SK-N-SH (cell line): ENCODE data around the gene FOSL1. TPM values are rescaled to one million over a fixed set of nuclear protein-coding genes. Genes with fewer than 3 reads are reported as not detected.

Experiments
- CTCF ChIA-PET: fragments of 300-600, 350-600 bp; formaldehyde crosslinking; extraction: SDS; loops from one replicate; lab custom pipeline; 2021; lab: Yijun Ruan, JAX
- POLR2A ChIA-PET: fragments of 350-600 bp; sonication (Branson Sonifier 250); formaldehyde crosslinking; extraction: SDS; loops from one replicate; lab custom pipeline; 2020; ENCODE audit warnings: antibody characterized with exemption, inconsistent platforms; lab: Yijun Ruan, JAX
- DNase-seq: peaks from one replicate; pipeline ENCODE4 v3.0.0; 2012
- H2AFZ ChIP-seq: fragments of 200-600 bp; sonication (generic); 2 replicates; pipeline ENCODE4 v1.8.1; 2016; ENCODE audit warnings: antibody characterized with exemption, mild to moderate bottlenecking, low read depth
- H3F3A ChIP-seq: fragments of 200-600 bp; sonication (generic); replicated peaks from 2 replicates; pipeline ENCODE3; 2016; ENCODE audit warnings: antibody characterized with exemption, mild to moderate bottlenecking; ENCODE audit not compliant: insufficient read depth
- H3K27ac ChIP-seq, 2 experiments: fragments of 200-500 bp in 1 of 2; fragments of 200-600 bp in 1 of 2; sonication (Bioruptor generic) in 1 of 2; sonication (generic), shearing (Covaris generic) in 1 of 2; 2 replicates each; pipeline versions ENCODE4 v1.5.1 to v1.6.1; 2014 to 2016; ENCODE audit warnings: low read depth in 2 of 2, inconsistent platforms in 1 of 2, low read length in 1 of 2, mild to moderate bottlenecking in 1 of 2, mixed read lengths in 1 of 2
- H3K27me3 ChIP-seq: fragments of 200-600 bp; sonication (generic), shearing (Covaris generic); 2 replicates; pipeline ENCODE4 v1.6.1; 2016; ENCODE audit warnings: mixed run types; ENCODE audit not compliant: insufficient read depth
- H3K36me3 ChIP-seq, 2 experiments: fragments of 200-500 bp in 1 of 2; fragments of 200-600 bp in 1 of 2; sonication (Bioruptor generic) in 1 of 2; sonication (generic) in 1 of 2; replicated peaks in 1 of 2; 2 replicates each; pipeline versions ENCODE3 to v1.5.1; 2014 to 2016; ENCODE audit warnings: low read length in 1 of 2, mild to moderate bottlenecking in 1 of 2; ENCODE audit not compliant: insufficient read depth in 2 of 2, control insufficient read depth in 1 of 2
- H3K4me1 ChIP-seq, 2 experiments: fragments of 200-500 bp in 1 of 2; fragments of 200-600 bp in 1 of 2; sonication (Bioruptor generic) in 1 of 2; sonication (generic), shearing (Covaris generic) in 1 of 2; 2 replicates each; pipeline versions ENCODE4 v1.5.1 to v1.6.1; 2014 to 2016; ENCODE audit warnings: low read depth in 1 of 2, low read length in 1 of 2, mixed run types in 1 of 2; ENCODE audit not compliant: insufficient read depth in 2 of 2, control insufficient read depth in 1 of 2
- H3K4me2 ChIP-seq: fragments of 200-600 bp; sonication (generic), shearing (Covaris generic); 2 replicates; pipeline ENCODE4 v1.6.1; 2017; ENCODE audit warnings: mixed run types
- H3K4me3 ChIP-seq, 2 experiments: fragments of 200-500 bp in 1 of 2; fragments of 200-600 bp in 1 of 2; sonication (Bioruptor generic) in 1 of 2; sonication (generic), shearing (Covaris generic) in 1 of 2; 2 replicates each; pipeline versions ENCODE4 v1.5.1 to v1.8.1; 2014 to 2016; ENCODE audit warnings: low read depth in 2 of 2, inconsistent platforms in 1 of 2, low read length in 1 of 2, mild to moderate bottlenecking in 1 of 2, mixed read lengths in 1 of 2, moderate library complexity in 1 of 2
- H3K79me2 ChIP-seq: fragments of 200-600 bp; sonication (generic); 2 replicates; pipeline ENCODE4 v1.8.1; 2017; ENCODE audit warnings: mild to moderate bottlenecking; ENCODE audit not compliant: insufficient read depth
- H3K9ac ChIP-seq: fragments of 200-600 bp; sonication (generic); 2 replicates; pipeline ENCODE4 v1.6.1; 2017; ENCODE audit warnings: mixed run types
- H3K9me2 ChIP-seq: fragments of 200-600 bp; sonication (generic); 2 replicates; pipeline ENCODE4 v1.6.1; 2017; ENCODE audit warnings: mixed run types
- H3K9me3 ChIP-seq: fragments of 200-600 bp; sonication (generic); 2 replicates; pipeline ENCODE4 v1.6.1; 2017; ENCODE audit warnings: mixed run types, mild to moderate bottlenecking, moderate library complexity
- H4K20me1 ChIP-seq: fragments of 200-600 bp; sonication (generic); 2 replicates; pipeline ENCODE4 v1.6.1; 2017; ENCODE audit warnings: mild to moderate bottlenecking, mixed run types; ENCODE audit not compliant: insufficient read depth
- FOXM1 ChIP-seq: IDR thresholded peaks from 2 replicates; pipeline ENCODE4 v1.4.0; 2012; ENCODE audit warnings: low read depth, mild to moderate bottlenecking
- MXI1 ChIP-seq: IDR thresholded peaks from 2 replicates; pipeline ENCODE4 v1.6.1; 2012; ENCODE audit warnings: mild to moderate bottlenecking, low read depth, low read length, improper control_type of control experiment
- PBX3 ChIP-seq: IDR thresholded peaks from 2 replicates; pipeline ENCODE4; 2012
- POLR2AphosphoS5 ChIP-seq: IDR thresholded peaks from 2 replicates; pipeline ENCODE4 v1.6.1; 2012; ENCODE audit warnings: low read depth, low read length
- RCOR1 ChIP-seq: fragments of 150-350 bp; IDR thresholded peaks from 2 replicates; pipeline ENCODE4 v1.6.1; 2017; ENCODE audit warnings: antibody characterized with exemption, low read length
- RFX5 ChIP-seq: IDR thresholded peaks from 2 replicates; pipeline ENCODE4 v1.6.1; 2012; ENCODE audit warnings: mild to moderate bottlenecking, improper control_type of control experiment, low read length
- RXRA ChIP-seq: IDR thresholded peaks from 2 replicates; pipeline ENCODE4 v1.4.0; 2012; ENCODE audit warnings: low read depth, mild to moderate bottlenecking, borderline replicate concordance
- SIN3A ChIP-seq: IDR thresholded peaks from 2 replicates; pipeline ENCODE4 v1.6.1; 2012; ENCODE audit warnings: low read depth, mild to moderate bottlenecking, low read length, moderate library complexity, borderline replicate concordance
- SMC3 ChIP-seq: IDR thresholded peaks from 2 replicates; pipeline ENCODE4 v1.6.1; 2012; ENCODE audit warnings: low read depth, low read length, improper control_type of control experiment
- TAF1 ChIP-seq: IDR thresholded peaks from 2 replicates; pipeline ENCODE4 v1.6.1; 2012; ENCODE audit warnings: low read depth, mild to moderate bottlenecking, low read length, moderate library complexity, borderline replicate concordance
- ZBTB33 ChIP-seq: IDR thresholded peaks from 2 replicates; pipeline ENCODE4 v1.4.0; 2012; ENCODE audit warnings: low read depth, borderline replicate concordance
- WGBS: methylation state at CpG from one replicate; pipeline ENCODE4 v1.1.6; 2017; ENCODE audit warnings: low lambda C conversion rate; 5-methylcytosine and 5-hydroxymethylcytosine counted together
- polyA plus RNA-seq, 3 experiments: library from polyadenylated mRNA; depleted of rRNA; stranded (reverse); fragments of >200 nt; gene quantifications; 2 replicates each; pipeline ENCODE4 v1.2.3, GENCODE V29; 2012

Gene FOSL1
- polyA plus RNA-seq, 1 of the 3 experiments (the other 2 are of a cell fraction): 30.1 TPM

- Histone ChIP-seq H3K36me3 (peaks cover 46 to 81% of the 10 kb centered on the region in 2 experiments), H3F3A (peaks cover 61% of the 10 kb centered on the region), H3K79me2 (peaks cover 49% of the 10 kb centered on the region), H4K20me1 (no peaks in the 10 kb centered on the region; the same call in 1 of the 2 replicates), H3K4me2 (no peak overlapping the region), H3K9me2 (no peaks in the 10 kb centered on the region), H3K9me3 (no peaks in the 10 kb centered on the region), H3K4me1 (peaks cover 15 to 20% of the 10 kb centered on the region in 2 experiments; a peak in 2 of 4 replicates), H2AFZ (no peak overlapping the region), H3K4me3 (no peak overlapping the region), H3K27ac (no peak overlapping the region; a peak in 1 of 4 replicates), H3K9ac (no peak overlapping the region), H3K27me3 (no peaks in the 10 kb centered on the region)
- ChIA-PET POLR2A (interaction anchor here (4.8 kb wide), 1 partner anchor 8 kb away, joined by 59 read pairs; the partner anchor contains the start of genes CFL1 and MUS81), CTCF (interaction anchor here (7.1 to 18.4 kb wide), 2 partner anchors 7 to 18 kb away, joined by 89 to 374 read pairs; partner anchors contain the start of genes CCDC85B, CTSW, FIBP and MUS81)
- no peak for TF ChIP-seq RXRA
- TF ChIP-seq POLR2AphosphoS5: 0 out of 2 replicates have a peak, but pooled peaks have one; percentile 25
- TF ChIP-seq ZBTB33: no peak
- TF ChIP-seq MXI1: no peak
- TF ChIP-seq PBX3: 0 out of 2 replicates have a peak, but pooled peaks have one; percentile 3
- TF ChIP-seq FOXM1: no peak
- TF ChIP-seq TAF1: no peak
- no peak for TF ChIP-seq RCOR1
- WGBS: 70% methylated on average over 22 of the region's 29 CpGs
- DNase-seq: peak; percentile 73
These were observed 32.7 kb downstream of the FOSL1 start for GRCh38 chr11:65867284-65868071.

- ChIA-PET POLR2A (interaction anchor here (1.4 to 1.5 kb wide), 2 partner anchors 15 to 18 kb away, joined by 3 to 5 read pairs; no protein-coding TSS in a partner anchor), CTCF (interaction anchor here (1.0 to 18.4 kb wide), 2 partner anchors 19 to 50 kb away, joined by 3 to 374 read pairs; partner anchors contain the start of genes CCDC85B, CTSW and FIBP)
- H3F3A ChIP-seq: peaks cover 56% of the 10 kb centered on the region
- no peak overlapping the region for H3K4me2 ChIP-seq
- no peak overlapping the region for H3K27ac ChIP-seq
- H2AFZ ChIP-seq: no peak overlapping the region
- H3K9me2 ChIP-seq: no peaks in the 10 kb centered on the region
- peaks cover 54 to 89% of the 10 kb centered on the region in 2 experiments for H3K36me3 ChIP-seq
- H3K9ac ChIP-seq: no peak overlapping the region
- H3K4me1 ChIP-seq: peaks cover 19 to 21% of the 10 kb centered on the region in 2 experiments; a peak in 3 of 4 replicates
- H3K27me3 ChIP-seq: no peaks in the 10 kb centered on the region
- no peak overlapping the region for H3K4me3 ChIP-seq
- TF ChIP-seq SIN3A: no peak
- TF ChIP-seq FOXM1: no peak
- TF ChIP-seq SMC3: no peak
- no peak for TF ChIP-seq RFX5
- no peak for TF ChIP-seq MXI1
- WGBS: 94% methylated on average over 17 of the region's 21 CpGs
- no peak for DNase-seq
- H3K79me2 ChIP-seq: peaks cover 50% of the 10 kb centered on the region
- H4K20me1 ChIP-seq: no peaks in the 10 kb centered on the region; the same call in 1 of the 2 replicates
- H3K9me3 ChIP-seq: no peaks in the 10 kb centered on the region
These were observed 33.5 kb downstream of the FOSL1 start for GRCh38 chr11:65866509-65867283.
